Chondrocyte (in vitro differentiated cells): ENCODE measurements around the gene TMEM94. TPM values are rescaled to one million over a fixed set of nuclear protein-coding genes. Genes with fewer than 3 reads are reported as not detected.

Source experiments
- DNase-seq: peaks from one replicate; pipeline ENCODE4 v3.0.0; 2021; ENCODE audit warnings: mixed read lengths, low spot score
- H3K27ac Mint-ChIP-seq: one replicate; pipeline ENCODE4 v1.8.0; 2021; ENCODE audit warnings: mild to moderate bottlenecking, moderate library complexity, mixed read lengths; ENCODE audit not compliant: unreplicated experiment
- H3K27me3 Mint-ChIP-seq: 2 replicates; pipeline ENCODE4 v1.8.0; 2021; ENCODE audit warnings: low read depth, mixed read lengths
- H3K36me3 Mint-ChIP-seq: 2 replicates; pipeline ENCODE4 v1.8.0; 2021; ENCODE audit warnings: low read depth, mixed read lengths
- H3K4me1 Mint-ChIP-seq: 2 replicates; pipeline ENCODE4 v1.8.0; 2021; ENCODE audit warnings: low read depth, mild to moderate bottlenecking, mixed read lengths
- H3K4me3 Mint-ChIP-seq: one replicate; pipeline ENCODE4 v1.8.0; 2021; ENCODE audit warnings: mild to moderate bottlenecking, moderate library complexity, mixed read lengths; ENCODE audit not compliant: unreplicated experiment
- H3K9me3 Mint-ChIP-seq: 2 replicates; pipeline ENCODE4 v1.8.0; 2021; ENCODE audit warnings: low read depth, mixed read lengths
- CTCF ChIP-seq: fragments of 200-600 bp; sonication (generic); IDR thresholded peaks from 2 replicates; pipeline ENCODE4 v1.5.0; 2021; ENCODE audit warnings: antibody characterized with exemption, mild to moderate bottlenecking, moderate library complexity
- microRNA-seq: library from miRNA; unstranded; fragments of <30 nt; microRNA quantifications from one replicate; pipeline ENCODE4 v1.2.0, GENCODE V29; 2020; ENCODE audit warnings: borderline number of aligned reads
- total RNA-seq: library from RNA; stranded (reverse); gene quantifications from 3 replicates; pipeline ENCODE4 v1.2.1, GENCODE V29; 2021

The TMEM94 gene
- total RNA-seq, 1 donor from 2014 or later: 45.6 TPM

GRCh38 chr17:75546181-75546580 is 89.7 kb downstream of the TMEM94 start:
- no peak for TF ChIP-seq CTCF
- peaks cover 3% of the 10 kb centered on the region for H3K27me3 Mint-ChIP-seq
- H3K4me1 Mint-ChIP-seq: no peaks in the 10 kb centered on the region
- DNase-seq: no peak
- H3K9me3 Mint-ChIP-seq: no peaks in the 10 kb centered on the region
- no peak overlapping the region for H3K4me3 Mint-ChIP-seq
- H3K27ac Mint-ChIP-seq: no peak overlapping the region
- no peaks in the 10 kb centered on the region for H3K36me3 Mint-ChIP-seq

- no peak for DNase-seq
- H3K27me3 Mint-ChIP-seq: peaks cover 3% of the 10 kb centered on the region
These were observed 90.7 kb downstream of the TMEM94 start for GRCh38 chr17:75547091-75547490.

GRCh38 chr17:75548813-75549212 is 92.4 kb downstream of the TMEM94 start:
- Mint-ChIP-seq H3K27me3 (peaks cover 3% of the 10 kb centered on the region), H3K4me1 (peaks cover 13% of the 10 kb centered on the region), H3K27ac (no peak overlapping the region), H3K4me3 (no peak overlapping the region), H3K36me3 (no peaks in the 10 kb centered on the region), H3K9me3 (no peaks in the 10 kb centered on the region)
- no peak for TF ChIP-seq CTCF
- DNase-seq: no peak

More at GRCh38 chr17:75547091-75547490, 90.7 kb downstream of the TMEM94 start:
- no peaks in the 10 kb centered on the region for H3K9me3 Mint-ChIP-seq
- H3K4me1 Mint-ChIP-seq: no peaks in the 10 kb centered on the region
- H3K27ac Mint-ChIP-seq: no peak overlapping the region
- no peaks in the 10 kb centered on the region for H3K36me3 Mint-ChIP-seq
- TF ChIP-seq CTCF: no peak
- no peak overlapping the region for H3K4me3 Mint-ChIP-seq

Small RNAs within 50 kb of the gene (microRNA-seq; reads per million reads assigned to microRNA genes)
- not detected for gene MIR6785

Other genes with a start within 250 kb of the TMEM94 start
- 26.9 to 30.3 TPM (median 28.4 TPM) in 3 replicates for gene GGA3, start 195.0 kb upstream of the TMEM94 start, total RNA-seq
- gene MRPS7, start 194.8 kb upstream of the TMEM94 start, total RNA-seq: 38.2 to 49.5 TPM (median 41.1 TPM) in 3 replicates
- 19.0 to 21.6 TPM (median 20.4 TPM) in 3 replicates for gene MIF4GD, start 185.4 kb upstream of the TMEM94 start, total RNA-seq
- gene SLC25A19, start 167.2 kb upstream of the TMEM94 start, total RNA-seq: 6.7 to 11.7 TPM (median 11.3 TPM) in 3 replicates
- 73.9 to 83.7 TPM (median 79.4 TPM) in 3 replicates for gene GRB2, start 51.0 kb upstream of the TMEM94 start, total RNA-seq
- gene CASKIN2, start 58.9 kb downstream of the TMEM94 start, total RNA-seq: 27.1 to 30.4 TPM (median 30.3 TPM) in 3 replicates
- 11.0 to 14.6 TPM (median 12.2 TPM) in 3 replicates for gene TSEN54, start 59.9 kb downstream of the TMEM94 start, total RNA-seq
- 1.4 to 1.8 TPM (median 1.5 TPM) in 3 replicates for gene LLGL2, start 69.1 kb downstream of the TMEM94 start, total RNA-seq
- 15.9 to 20.9 TPM (median 16.0 TPM) in 3 replicates for gene MYO15B, start 131.2 kb downstream of the TMEM94 start, total RNA-seq
- 0.23 to 0.29 TPM in 2 of 3 replicates, not detected in the other for gene SMIM5, start 176.8 kb downstream of the TMEM94 start, total RNA-seq
- gene RECQL5, start 210.5 kb downstream of the TMEM94 start, total RNA-seq: 20.4 to 30.4 TPM (median 21.1 TPM) in 3 replicates
- 59.9 to 91.8 TPM (median 67.5 TPM) in 3 replicates for gene SAP30BP, start 210.7 kb downstream of the TMEM94 start, total RNA-seq